GM12878 (cell line): ENCODE results near the gene CTSA. TPM values are rescaled to one million over a fixed set of nuclear protein-coding genes. Genes with fewer than 3 reads are reported as not detected.

ENCODE experiments used
- ASH2L ChIP-seq: fragments of 300-600, 200-600 bp; sonication (generic); IDR thresholded peaks from 2 replicates; pipeline ENCODE4 v1.6.1; 2017; ENCODE audit warnings: low read depth, mild to moderate bottlenecking, borderline replicate concordance
- CBX3 ChIP-seq: fragments of 200-600 bp; sonication (generic); IDR thresholded peaks from 2 replicates; pipeline ENCODE4 v1.6.1; 2016; ENCODE audit warnings: low read depth, borderline replicate concordance
- CEBPZ ChIP-seq: fragments of 150-350 bp; IDR thresholded peaks from 2 replicates; pipeline ENCODE4 v1.6.1; 2016; ENCODE audit warnings: low read depth, low read length
- E2F8 ChIP-seq: fragments of 450-650 bp; IDR thresholded peaks from 2 replicates; pipeline ENCODE4 v1.6.1; 2018; ENCODE audit warnings: mild to moderate bottlenecking, low read depth, moderate library complexity; ENCODE audit not compliant: partially characterized antibody
- E4F1 ChIP-seq: fragments of 450-650 bp; IDR thresholded peaks from 2 replicates; pipeline ENCODE4 v1.6.1; 2018; ENCODE audit warnings: borderline replicate concordance, mild to moderate bottlenecking; ENCODE audit not compliant: partially characterized antibody
- FOXK2 ChIP-seq: fragments of 450-650 bp; IDR thresholded peaks from 2 replicates; pipeline ENCODE4 v1.6.1; 2017; ENCODE audit warnings: mild to moderate bottlenecking, moderate library complexity
- IKZF1 ChIP-seq: fragments of 450-650 bp; conservative IDR thresholded peaks from 2 replicates; pipeline ENCODE4 v1.6.1; 2017; ENCODE audit warnings: antibody characterized with exemption, mild to moderate bottlenecking
- KDM1A ChIP-seq: fragments of 200-600 bp; sonication (generic); IDR thresholded peaks from 2 replicates; pipeline ENCODE4 v1.6.1; 2016; ENCODE audit warnings: borderline replicate concordance
- MTA2 ChIP-seq: fragments of 450-650 bp; IDR thresholded peaks from 2 replicates; pipeline ENCODE4 v1.6.1; 2016; ENCODE audit warnings: low read depth, mild to moderate bottlenecking, moderate library complexity
- NR2C2 ChIP-seq: IDR thresholded peaks from 2 replicates; pipeline ENCODE4 v1.6.1; 2011; ENCODE audit warnings: borderline replicate concordance, low read depth; ENCODE audit not compliant: control insufficient read depth, insufficient read length
- PAX8 ChIP-seq: fragments of 450-650 bp; IDR thresholded peaks from 2 replicates; pipeline ENCODE4 v1.6.1; 2017; ENCODE audit warnings: mild to moderate bottlenecking, moderate library complexity
- RELA ChIP-seq: fragments of 450-650 bp; IDR thresholded peaks from 2 replicates; pipeline ENCODE4 v1.8.0; 2014; ENCODE audit warnings: borderline replicate concordance; ENCODE audit not compliant: partially characterized antibody
- RFX5 ChIP-seq: IDR thresholded peaks from 2 replicates; pipeline ENCODE4 v1.6.1; 2011; ENCODE audit warnings: low read depth, low read length, improper control_type of control experiment
- SUPT20H ChIP-seq: IDR thresholded peaks from 2 replicates; pipeline ENCODE4 v1.6.1; 2011; ENCODE audit warnings: low read depth, mild to moderate bottlenecking, low read length, moderate library complexity, borderline replicate concordance; ENCODE audit not compliant: control insufficient read depth
- USF1 ChIP-seq: IDR thresholded peaks from 2 replicates; pipeline ENCODE4 v1.6.1; 2011; ENCODE audit warnings: borderline replicate concordance, low read depth, mild to moderate bottlenecking, moderate library complexity, mixed read lengths, low read length; ENCODE audit not compliant: insufficient read depth; ENCODE audit errors: extremely low read length
- polyA plus RNA-seq, 11 experiments: library from polyadenylated mRNA; depleted of rRNA in 4 of 11; unstranded in 6 of 11; stranded (reverse) in 5 of 11; fragments of >200 nt; fragmentation: Nextera tagmentation in 4 of 11; fragmentation: Illumina TruSeq in 1 of 11; extraction: Ambion mirVana in 4 of 11; extraction: Trizol in 1 of 11; gene quantifications; 1 replicate in 1 of 11; 2 replicates in 10 of 11; pipeline versions ENCODE4 v1.2.1 to v1.2.3, GENCODE V29; 2011 to 2016; ENCODE audit warnings: inconsistent platforms in 2 of 11, missing spikeins in 2 of 11, low read depth in 1 of 11
- total RNA-seq, 4 experiments: library from RNA; depleted of rRNA in 3 of 4; stranded (reverse); fragments of >200 nt in 3 of 4; fragmentation: Illumina TruSeq in 1 of 4; extraction: Trizol in 1 of 4; gene quantifications; 2 replicates each; pipeline versions ENCODE4 v1.2.1 to v1.2.3, GENCODE V29; 2013 to 2021

Gene CTSA
- total and polyA plus RNA-seq, 10 of the 15 experiments (the other 5 are each of a cell fraction or from before 2014, with no cell fraction given) = 7.1 to 67.0 (median 36.2) TPM

GRCh38 chr20:45910670-45911485 is 19.7 kb downstream of the CTSA start (continued):
- TF ChIP-seq MTA2 (no peak), E4F1 (peak; percentile 30), ASH2L (no peak), KDM1A (no peak), PAX8 (no peak), RELA (no peak), RFX5 (0 out of 2 replicates have a peak, but pooled peaks have one; percentile 52), IKZF1 (no peak), SUPT20H (no peak), USF1 (no peak), NR2C2 (no peak), CEBPZ (no peak), E2F8 (no peak), FOXK2 (no peak), CBX3 (no peak)
